GM19328 (cell line): ENCODE measurements around the gene PFKFB2.
A peak's percentile ranks its signal among the peaks of the same experiment; 100 is the strongest.

ENCODE experiments used
- ATAC-seq: cut with Tn5 transposase; IDR thresholded peaks from one replicate; pipeline ENCODE4 v1.9.1; 2021; ENCODE audit warnings: mild to moderate bottlenecking, moderate library complexity; ENCODE audit not compliant: unreplicated experiment

The PFKFB2 gene

DNA sequence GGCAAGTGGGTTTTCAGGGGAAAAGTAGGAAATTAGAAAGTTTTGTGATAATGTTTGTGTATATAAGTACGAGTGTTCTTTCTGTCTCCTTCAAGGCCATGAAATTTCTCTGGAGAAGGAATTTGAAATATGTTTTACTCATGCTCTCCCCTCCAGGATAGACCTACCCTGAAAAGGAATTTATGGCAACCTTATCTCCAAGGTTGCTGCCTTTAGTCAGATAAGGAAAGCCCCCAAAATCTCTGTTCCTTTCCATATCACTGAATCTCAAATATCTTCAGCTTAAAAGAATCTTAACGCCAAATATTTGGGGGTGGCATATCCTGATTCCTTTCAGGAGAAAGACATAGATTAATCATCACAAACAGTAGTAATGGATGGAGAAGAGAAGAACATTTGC is 35.1 kb downstream of the PFKFB2 start:
- no peak for ATAC-seq

DNA sequence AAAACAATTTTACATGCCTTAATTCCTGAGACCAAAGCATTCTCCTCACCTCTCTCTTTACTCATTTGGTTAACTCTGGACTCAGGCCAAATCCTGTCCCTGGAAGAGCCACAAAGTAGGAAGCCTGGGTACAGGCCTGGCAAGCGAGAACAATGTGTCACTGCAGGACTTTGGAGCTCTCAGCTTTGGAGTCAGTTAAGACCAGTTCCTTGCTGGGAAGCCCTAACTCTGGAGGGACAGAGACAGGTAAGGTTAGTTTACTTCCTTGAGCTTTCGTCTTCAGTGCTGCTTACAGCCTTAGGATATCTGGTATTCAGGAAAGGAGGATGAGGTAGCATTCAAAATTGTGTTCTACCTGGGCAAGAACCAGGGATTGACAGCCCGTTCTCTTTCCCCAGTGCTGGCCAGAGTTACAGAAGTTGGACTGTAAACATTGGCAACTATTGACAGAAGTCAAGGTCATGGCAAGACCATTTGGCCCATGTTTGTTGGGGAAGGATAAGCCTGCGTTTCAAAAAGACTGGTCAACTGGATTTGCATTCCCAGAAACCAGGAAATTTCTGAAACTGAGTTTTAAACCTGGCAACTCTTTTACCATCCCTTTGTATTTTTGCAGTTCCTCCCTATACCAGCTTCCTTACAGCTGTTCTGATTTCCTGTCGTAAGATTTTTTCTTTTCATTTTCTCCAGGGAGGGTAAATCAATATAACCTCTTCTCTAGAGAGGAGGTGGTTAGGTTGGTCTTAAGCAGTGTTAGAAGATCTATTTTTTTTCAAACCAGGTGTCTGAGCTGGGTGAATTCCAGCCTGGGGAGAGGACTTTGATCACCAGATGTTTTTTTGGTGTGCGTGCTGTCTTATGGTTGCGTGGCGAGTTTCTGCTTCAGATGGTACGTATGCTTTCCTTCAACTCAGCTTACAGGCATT is 35.9 kb downstream of the PFKFB2 start, which contains the start of gene C4BPB:
Gene C4BPB (plus strand): TSS at position 160 of the 926 bp plus-strand sequence. CDS start 672 bp downstream, at position 832.
- ATAC-seq, result no peak

DNA sequence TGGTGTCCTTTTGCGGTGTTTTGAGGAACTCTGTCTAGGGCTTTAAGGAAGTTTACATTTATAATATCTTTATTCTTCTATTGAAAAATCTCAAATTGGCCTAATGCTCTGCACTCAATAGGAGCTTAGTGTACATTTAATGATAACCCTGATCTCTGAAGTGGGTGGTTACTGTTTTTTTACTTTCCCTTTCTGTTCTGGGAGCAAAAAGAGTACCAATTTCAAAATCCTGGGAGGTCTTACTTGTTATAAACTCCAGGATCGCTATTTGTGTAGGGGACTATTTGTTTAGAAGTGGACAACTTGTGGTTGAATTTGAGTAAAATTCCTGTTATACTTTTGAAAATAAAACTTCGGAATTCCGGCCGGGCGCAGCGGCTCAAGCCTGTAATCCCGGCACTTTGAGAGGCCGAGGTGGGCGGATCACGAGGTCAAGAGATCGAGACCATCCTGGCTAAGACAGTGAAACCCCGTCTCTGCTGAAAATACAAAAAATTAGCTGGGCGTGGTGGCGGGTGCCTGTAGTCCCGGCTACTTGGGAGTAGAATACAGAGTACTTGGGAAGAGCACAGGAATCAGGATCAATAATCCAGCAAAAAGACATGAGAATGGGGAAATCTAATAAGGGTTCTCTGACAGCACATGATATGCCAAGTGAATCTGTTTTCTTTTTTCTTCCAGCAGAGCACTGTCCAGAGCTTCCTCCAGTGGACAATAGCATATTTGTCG is 36.7 kb downstream of the PFKFB2 start:
- ATAC-seq, result no peak

GRCh38 chr1:207091200-207091908 is 38.3 kb downstream of the PFKFB2 start:
- ATAC-seq, result no peak

DNA sequence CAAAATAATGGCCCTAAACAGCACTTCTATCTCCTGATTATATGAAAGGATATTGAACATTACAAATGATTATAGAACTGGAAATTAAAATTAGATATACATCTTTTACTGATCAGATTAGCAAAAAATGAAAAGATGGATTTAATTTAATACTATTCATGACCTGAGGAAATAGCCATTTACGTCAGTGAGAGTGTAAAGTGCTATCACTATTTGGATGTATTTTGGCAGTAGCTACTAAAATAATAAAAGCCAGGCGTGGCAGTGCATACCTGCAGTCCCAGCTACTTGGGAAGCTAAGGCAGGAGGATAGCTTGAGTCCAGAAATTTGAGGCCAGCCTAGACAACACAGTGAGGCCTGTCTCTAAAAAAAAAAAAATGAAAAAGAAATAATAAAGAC is 40.9 kb downstream of the PFKFB2 start:
- no peak for ATAC-seq

GRCh38 chr1:207097871-207098324 is 44.8 kb downstream of the PFKFB2 start:
- ATAC-seq, result peak; percentile 64

- ATAC-seq, result no peak
Observed at GRCh38 chr1:207101720-207102119, 48.6 kb downstream of the PFKFB2 start.

DNA sequence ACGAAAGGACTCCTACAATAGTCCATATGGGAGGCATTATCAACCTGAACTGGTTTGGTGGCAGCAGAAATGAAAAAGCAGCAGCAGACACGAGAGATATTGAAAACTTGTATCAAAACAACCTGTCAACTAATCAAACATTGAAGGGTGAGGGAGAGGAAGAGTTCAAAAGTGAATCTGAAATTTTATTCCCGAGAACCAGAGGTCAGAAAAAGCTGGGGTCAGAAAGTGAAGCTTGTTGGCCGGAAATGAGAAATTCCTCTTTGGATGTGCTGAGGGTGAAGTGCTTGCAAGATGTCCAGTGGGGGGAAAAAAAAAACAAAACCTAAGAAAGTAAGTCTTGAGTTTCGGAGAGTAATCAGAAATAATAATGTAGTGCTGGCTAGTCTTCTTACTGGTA is 49.1 kb downstream of the PFKFB2 start:
- ATAC-seq, result no peak

GRCh38 chr1:207102659-207103058 is 49.6 kb downstream of the PFKFB2 start:
- no peak for ATAC-seq

DNA sequence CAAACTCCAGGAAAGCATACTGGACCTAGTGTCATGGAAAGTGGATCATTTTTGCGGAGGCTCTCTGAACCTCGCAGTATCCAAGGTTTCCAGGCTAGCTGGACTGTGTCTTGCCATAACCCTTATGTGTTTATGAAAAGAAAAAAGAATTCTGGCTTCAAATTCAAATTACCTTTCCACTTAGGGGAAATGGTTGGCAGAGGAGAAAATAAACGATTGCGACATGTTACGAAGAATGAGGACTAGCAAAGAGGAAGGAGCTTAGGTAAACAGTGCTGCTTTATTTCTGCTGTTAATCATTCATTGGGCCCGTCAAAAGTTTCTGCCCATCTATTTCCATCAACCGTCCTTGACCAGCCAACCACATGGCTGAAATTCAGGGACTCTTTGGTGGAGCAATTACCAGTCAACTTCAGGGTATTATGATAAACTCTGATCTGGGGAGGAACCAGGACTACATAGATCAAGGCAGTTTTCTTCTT is 50.9 kb downstream of the PFKFB2 start, which contains the start of gene C4BPA:
Gene C4BPA (plus strand): TSS at position 342 of the 482 bp plus-strand sequence. CDS start 8,793 bp downstream, outside the sequence.
- ATAC-seq, result no peak

DNA sequence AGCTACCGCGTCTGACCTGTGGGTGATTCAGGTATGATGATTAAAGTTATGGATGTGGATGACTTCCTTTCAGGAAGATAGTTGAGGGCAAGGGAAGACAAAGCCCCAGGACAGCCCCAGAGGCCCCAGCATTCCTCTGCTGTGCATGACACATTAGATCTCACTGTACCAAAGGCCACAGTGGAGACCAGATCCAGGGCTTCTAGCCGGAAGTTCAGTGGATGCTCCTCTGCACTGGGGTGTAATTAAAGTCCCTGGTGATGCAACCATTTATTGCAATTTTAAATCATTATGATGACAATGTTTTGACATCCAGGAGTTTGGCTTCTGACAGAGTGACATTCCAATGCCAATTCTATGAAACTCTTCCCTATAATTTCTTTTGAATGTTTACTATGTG is 55.9 kb downstream of the PFKFB2 start:
- no peak for ATAC-seq

- no peak for ATAC-seq
Observed at GRCh38 chr1:207112616-207113296, 59.7 kb downstream of the PFKFB2 start.

GRCh38 chr1:207115269-207115668 is 62.2 kb downstream of the PFKFB2 start:
- ATAC-seq, result no peak

DNA sequence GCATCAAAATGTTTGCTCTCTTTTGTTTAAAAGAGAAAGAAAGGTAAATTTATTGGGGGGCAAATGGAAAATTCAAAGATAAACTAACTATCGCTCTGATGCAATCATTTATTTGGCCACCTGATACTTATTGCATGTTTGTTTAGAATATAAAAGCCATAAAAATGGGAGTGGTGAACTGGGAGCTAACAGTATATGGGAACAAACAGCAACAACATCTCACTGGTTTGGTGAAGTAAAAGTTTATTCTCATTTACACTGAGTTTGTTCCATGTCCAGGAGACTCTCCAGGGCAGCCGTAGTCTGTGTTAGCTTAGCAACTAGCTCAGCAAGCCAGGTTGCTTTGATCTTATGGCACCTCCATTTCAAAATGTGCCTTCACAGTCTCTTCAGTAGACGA is 71.3 kb downstream of the PFKFB2 start:
- ATAC-seq, result no peak

- no peak for ATAC-seq
Observed at GRCh38 chr1:207128336-207128921, 75.4 kb downstream of the PFKFB2 start.

- ATAC-seq, result no peak
Observed at GRCh38 chr1:207129053-207129452, 76.0 kb downstream of the PFKFB2 start.
